HG03469 (cell line): ENCODE data around the gene RBM4.
A peak's percentile ranks its signal among the peaks of the same experiment; 100 is the strongest.
"Not testable (repeated sequence)": the region's sequence is repeated elsewhere in the genome, so short reads cannot be mapped to it uniquely, and the experiment has no call there.

Source experiments
- ATAC-seq: cut with Tn5 transposase; IDR thresholded peaks from one replicate; pipeline ENCODE4 v1.9.1; 2021; ENCODE audit warnings: mild to moderate bottlenecking, moderate library complexity, moderate number of reproducible peaks; ENCODE audit not compliant: unreplicated experiment

RBM4 gene

GRCh38 chr11:66616379-66617154, 21.9 kb upstream of the RBM4 start, which contains the start of gene RBM14:
Gene RBM14 (plus strand): TSS chr11:66616630. CDS start chr11:66616721, 91 bp downstream.
- peak; percentile 80 for ATAC-seq

GRCh38 chr11:66617155-66617834, 21.2 kb upstream of the RBM4 start:
- ATAC-seq, result peak; percentile 7

GRCh38 chr11:66619080-66619554, 19.4 kb upstream of the RBM4 start:
- no peak for ATAC-seq

GRCh38 chr11:66624450-66624849, 14.1 kb upstream of the RBM4 start:
- no peak for ATAC-seq

GRCh38 chr11:66625041-66625751, 13.3 kb upstream of the RBM4 start:
- ATAC-seq, result no peak

- no peak for ATAC-seq
Measured at GRCh38 chr11:66625752-66626149, 12.8 kb upstream of the RBM4 start.

GRCh38 chr11:66626382-66626781, 12.1 kb upstream of the RBM4 start:
- ATAC-seq, result no peak

- ATAC-seq, result no peak
Measured at GRCh38 chr11:66626926-66627325, 11.6 kb upstream of the RBM4 start.

- ATAC-seq, result no peak
Measured at GRCh38 chr11:66628061-66628603, 10.4 kb upstream of the RBM4 start.

GRCh38 chr11:66629356-66629755, 9.1 kb upstream of the RBM4 start:
- ATAC-seq, result no peak

- no peak for ATAC-seq
Measured at GRCh38 chr11:66631883-66632282, 6.6 kb upstream of the RBM4 start.

GRCh38 chr11:66632952-66633351, 5.6 kb upstream of the RBM4 start:
- no peak for ATAC-seq

GRCh38 chr11:66636411-66636810, 2.1 kb upstream of the RBM4 start:
- ATAC-seq, result no peak

GRCh38 chr11:66637557-66638176, 836 bp upstream of the RBM4 start:
- ATAC-seq, result no peak

GRCh38 chr11:66639066-66639813, 737 bp downstream of the RBM4 start:
- ATAC-seq, result no peak

GRCh38 chr11:66639814-66640340, 1.4 kb downstream of the RBM4 start:
- ATAC-seq, result not testable (repeated sequence)

- ATAC-seq, result no peak
Measured at GRCh38 chr11:66641834-66642233, 3.3 kb downstream of the RBM4 start.

GRCh38 chr11:66643745-66644437, 5.4 kb downstream of the RBM4 start:
- ATAC-seq, result no peak

GRCh38 chr11:66646828-66647227, 8.3 kb downstream of the RBM4 start:
- ATAC-seq, result no peak
